UCSD-AML1 (cell line): ENCODE results near the gene GLRX5.
A peak's percentile ranks its signal among the peaks of the same experiment; 100 is the strongest.

Experiments used
- DNase-seq: peaks from one replicate; lab custom pipeline; 2025; ENCODE audit not compliant: unreplicated experiment; lab: John Stamatoyannopoulos, UW

The GLRX5 gene

DNA sequence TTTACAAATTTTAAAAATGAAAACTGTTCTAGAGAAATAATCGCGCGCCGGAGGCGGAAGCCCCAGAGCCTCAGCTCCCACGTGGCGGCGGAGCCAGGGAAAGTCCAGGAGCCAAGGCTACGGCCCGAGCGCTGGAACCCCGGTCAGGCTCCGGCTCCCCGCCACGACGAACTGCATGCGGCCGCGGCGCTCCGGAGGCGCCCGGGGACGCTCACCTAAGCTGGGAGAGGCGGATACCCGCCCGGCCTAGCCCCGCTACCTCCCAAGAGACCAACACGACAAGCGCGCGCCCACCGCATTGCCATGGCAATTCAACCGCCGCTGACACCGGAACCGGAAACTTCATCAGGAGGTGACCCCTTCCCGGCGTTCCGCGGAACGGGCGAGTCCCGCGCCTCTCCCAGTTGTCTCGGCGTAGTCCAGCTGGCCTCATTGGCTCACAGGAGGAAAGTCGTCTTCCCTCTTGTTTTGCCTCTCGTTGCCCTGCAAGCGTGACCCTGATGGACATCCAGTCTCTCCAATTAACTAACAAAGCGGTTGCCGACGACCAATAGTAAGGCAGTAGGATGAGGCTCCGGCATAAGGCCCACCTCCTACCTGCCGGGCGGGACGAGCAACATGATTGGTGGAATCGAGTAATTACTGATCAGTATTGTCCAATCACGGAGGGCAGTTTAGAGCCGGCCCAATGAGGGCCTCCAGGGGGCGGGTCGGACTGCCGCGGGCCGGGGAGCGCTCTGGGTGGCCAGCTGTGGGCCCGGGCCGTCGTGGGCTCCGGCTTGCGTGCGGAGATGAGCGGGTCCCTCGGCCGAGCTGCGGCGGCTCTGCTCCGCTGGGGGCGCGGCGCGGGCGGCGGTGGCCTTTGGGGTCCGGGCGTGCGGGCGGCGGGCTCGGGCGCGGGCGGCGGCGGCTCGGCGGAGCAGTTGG, at the start of gene GLRX5:
Gene GLRX5, plus strand, starts transcription at position 752 of the 927 bp plus-strand sequence. Its CDS starts 40 bp downstream, at position 792.
- DNase-seq = peak; percentile 100

GRCh38 chr14:95485222-95485819, 49.5 kb upstream of the GLRX5 start:
- DNase-seq = no peak

DNA sequence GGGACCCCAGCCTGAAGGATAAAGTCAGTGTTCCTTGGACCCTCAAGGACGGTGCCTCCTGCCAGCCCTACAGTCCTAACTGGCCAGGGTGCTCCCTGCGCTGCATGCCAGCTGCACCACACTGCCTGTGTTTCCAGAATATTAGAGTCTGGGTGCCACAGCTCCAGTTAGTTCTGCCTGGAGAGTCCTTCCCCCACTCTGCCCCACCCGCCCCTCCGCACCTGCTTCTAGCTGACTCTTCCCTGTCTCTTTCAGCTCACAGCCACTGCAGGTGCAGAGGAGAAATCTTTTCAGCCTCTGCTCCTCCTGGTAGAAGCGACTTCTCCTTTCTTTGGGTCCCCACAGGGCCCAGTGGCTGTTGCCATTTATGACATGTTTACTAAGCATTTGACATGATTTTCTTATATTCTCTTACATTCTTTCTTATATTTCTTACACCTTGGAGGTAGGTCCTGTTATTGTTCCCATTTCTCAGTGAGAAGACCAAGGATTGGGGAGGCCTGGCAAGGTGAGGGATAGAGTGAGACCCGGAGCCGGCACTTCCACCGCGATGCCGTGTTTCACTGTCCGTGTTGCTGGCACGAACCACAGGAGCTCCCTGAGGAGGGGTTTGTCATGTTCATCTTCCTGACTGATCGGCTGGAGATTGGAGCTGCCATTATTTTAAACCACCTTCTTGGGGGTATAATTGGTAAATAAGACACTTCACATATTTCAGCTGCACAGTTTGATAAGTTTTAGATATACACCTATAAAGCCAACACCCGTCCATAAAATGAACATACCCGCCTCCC, 47.8 kb upstream of the GLRX5 start:
- no peak for DNase-seq

DNA sequence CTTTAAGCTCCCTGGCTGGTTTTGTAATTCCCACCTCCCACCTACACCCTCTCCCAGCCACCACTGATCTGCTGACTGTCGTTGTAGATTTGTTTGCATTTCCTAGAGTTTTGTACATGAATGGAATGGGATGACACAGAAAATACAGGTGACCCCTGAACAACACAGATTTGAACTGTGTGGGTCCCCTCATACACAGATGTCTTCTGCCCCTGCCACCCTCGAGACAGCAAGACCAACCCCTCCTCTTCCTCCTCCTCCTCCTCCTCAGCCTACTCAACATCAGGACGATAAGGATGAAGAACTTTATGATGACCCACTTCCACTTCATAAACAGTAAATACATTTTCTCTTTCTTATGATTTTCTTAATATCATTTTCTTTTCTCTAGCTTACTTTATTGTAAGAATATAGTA, 47.2 kb upstream of the GLRX5 start:
- DNase-seq = no peak

DNA sequence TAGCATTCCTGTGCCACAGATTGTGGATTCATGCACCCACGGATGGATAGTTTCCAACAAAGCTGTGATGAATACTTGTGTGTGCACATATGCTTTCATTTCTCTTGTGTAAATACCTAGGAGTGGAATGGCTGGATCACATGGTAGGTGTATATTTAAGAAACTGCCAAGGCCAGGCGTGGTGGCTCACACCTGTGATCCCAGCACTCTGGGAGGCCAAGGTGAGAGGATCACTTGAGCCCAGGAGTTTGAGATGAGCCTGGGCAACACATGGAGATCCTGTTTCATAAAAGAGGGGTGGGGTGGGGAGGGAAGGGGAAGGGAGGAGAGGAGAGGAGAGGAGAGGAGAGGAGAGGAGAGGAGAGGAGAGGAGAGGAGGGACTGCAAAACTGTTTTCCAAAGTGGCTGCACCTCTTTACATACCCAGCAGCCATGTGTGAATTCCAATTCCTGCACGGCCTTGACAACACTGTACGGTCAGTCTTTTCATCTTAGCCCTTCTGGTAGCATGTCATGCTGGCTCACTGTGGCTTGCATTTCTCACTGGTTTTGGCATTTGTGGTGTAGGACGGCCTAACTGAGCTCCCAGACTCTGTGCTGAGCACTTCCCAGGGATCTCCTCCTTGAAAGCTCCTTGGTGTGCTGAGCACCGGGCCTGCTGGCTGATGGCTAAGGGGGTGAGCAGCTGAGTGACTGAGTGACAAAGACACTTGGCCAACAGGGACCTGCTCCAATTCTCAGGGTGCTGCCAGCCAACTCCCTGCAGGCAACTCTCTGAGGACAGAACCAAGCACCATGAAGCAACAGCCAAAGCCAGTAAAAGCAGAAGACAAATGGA, 46.3 kb upstream of the GLRX5 start:
- no peak for DNase-seq

GRCh38 chr14:95489214-95490137, 45.4 kb upstream of the GLRX5 start:
- no peak for DNase-seq

- DNase-seq = no peak
Measured at GRCh38 chr14:95490138-95490509, 44.7 kb upstream of the GLRX5 start.

GRCh38 chr14:95490727-95491451, 44.0 kb upstream of the GLRX5 start:
- no peak for DNase-seq

GRCh38 chr14:95491936-95492608, 42.8 kb upstream of the GLRX5 start:
- no peak for DNase-seq

GRCh38 chr14:95493503-95493902, 41.3 kb upstream of the GLRX5 start:
- no peak for DNase-seq

- DNase-seq = no peak
Measured at GRCh38 chr14:95493976-95494375, 40.9 kb upstream of the GLRX5 start.

- DNase-seq = no peak
Measured at GRCh38 chr14:95494456-95494855, 40.4 kb upstream of the GLRX5 start.

DNA sequence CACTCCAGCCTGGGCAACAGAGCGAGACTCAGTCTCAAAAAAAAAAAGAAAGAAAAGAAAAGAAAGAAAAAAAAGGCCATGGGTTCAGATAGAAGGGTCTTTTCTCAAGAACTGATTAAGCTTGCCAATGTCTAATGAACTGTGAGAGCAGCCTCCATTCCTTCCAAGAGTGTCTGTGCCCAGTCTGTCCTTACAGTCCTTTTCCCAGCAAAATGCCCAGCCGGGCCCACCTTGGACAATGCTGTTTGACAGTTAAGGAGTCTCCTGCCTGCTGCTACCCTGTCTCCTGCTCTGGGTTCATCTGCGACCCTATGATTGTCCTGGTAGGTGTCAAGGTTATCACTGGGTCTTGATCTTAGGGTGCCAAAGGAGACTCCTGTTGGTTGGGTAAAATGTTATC, 39.8 kb upstream of the GLRX5 start:
- no peak for DNase-seq

GRCh38 chr14:95495538-95496025, 39.3 kb upstream of the GLRX5 start:
- DNase-seq = peak; percentile 74

GRCh38 chr14:95496111-95496681, 38.7 kb upstream of the GLRX5 start:
- no peak for DNase-seq

- DNase-seq = no peak
Measured at GRCh38 chr14:95496690-95497259, 38.1 kb upstream of the GLRX5 start.

- DNase-seq = no peak
Measured at GRCh38 chr14:95497561-95498011, 37.3 kb upstream of the GLRX5 start.
